Fibroblast of the conjunctiva (primary cell): ENCODE results near the gene P4HA3.

Experiments used
- DNase-seq: peaks from one replicate; pipeline ENCODE4 v3.0.0-alpha.2; 2010; ENCODE audit warnings: low read depth

The P4HA3 gene

GRCh38 chr11:74316772-74317505 is 5.5 kb upstream of the P4HA3 start:
- DNase-seq: no peak

GRCh38 chr11:74312326-74312725 is 886 bp upstream of the P4HA3 start:
- no peak for DNase-seq

GRCh38 chr11:74310857-74311256 is 583 bp downstream of the P4HA3 start:
- no peak for DNase-seq

- no peak for DNase-seq
Measured at GRCh38 chr11:74307434-74307833, 4.0 kb downstream of the P4HA3 start.

- no peak for DNase-seq
Measured at GRCh38 chr11:74306435-74307175, 4.8 kb downstream of the P4HA3 start.

- no peak for DNase-seq
Measured at GRCh38 chr11:74299015-74299414, 12.4 kb downstream of the P4HA3 start.

- DNase-seq: no peak
Measured at GRCh38 chr11:74297484-74297883, 14.0 kb downstream of the P4HA3 start.

GRCh38 chr11:74288911-74289310 is 22.5 kb downstream of the P4HA3 start:
- no peak for DNase-seq

- peak; percentile 82 for DNase-seq
Measured at GRCh38 chr11:74288161-74288560, 23.3 kb downstream of the P4HA3 start.

GRCh38 chr11:74284466-74284865 is 27.0 kb downstream of the P4HA3 start:
- no peak for DNase-seq

- DNase-seq: no peak
Measured at GRCh38 chr11:74283580-74284180, 27.8 kb downstream of the P4HA3 start.

GRCh38 chr11:74282914-74283371 is 28.5 kb downstream of the P4HA3 start:
- DNase-seq: peak; percentile 21

- no peak for DNase-seq
Measured at GRCh38 chr11:74282421-74282820, 29.0 kb downstream of the P4HA3 start.

- DNase-seq: no peak
Measured at GRCh38 chr11:74280494-74280893, 30.9 kb downstream of the P4HA3 start.

- no peak for DNase-seq
Measured at GRCh38 chr11:74279256-74279655, 32.2 kb downstream of the P4HA3 start.

- DNase-seq: peak; percentile 92
Measured at GRCh38 chr11:74278721-74279161, 32.7 kb downstream of the P4HA3 start.

- DNase-seq: no peak
Measured at GRCh38 chr11:74278103-74278502, 33.3 kb downstream of the P4HA3 start.

GRCh38 chr11:74276581-74276980 is 34.9 kb downstream of the P4HA3 start:
- DNase-seq: no peak

GRCh38 chr11:74272276-74272675 is 39.2 kb downstream of the P4HA3 start:
- DNase-seq: no peak

GRCh38 chr11:74269161-74269811 is 42.2 kb downstream of the P4HA3 start:
- no peak for DNase-seq

GRCh38 chr11:74268456-74268855 is 43.0 kb downstream of the P4HA3 start:
- no peak for DNase-seq

- no peak for DNase-seq
Measured at GRCh38 chr11:74267014-74267413, 44.4 kb downstream of the P4HA3 start.
